GM19468 (cell line): ENCODE results near the gene PRPF40B.
"Not testable (repeated sequence)": the region's sequence is repeated elsewhere in the genome, so short reads cannot be mapped to it uniquely, and the experiment has no call there.

Experiments
- ATAC-seq: cut with Tn5 transposase; IDR thresholded peaks from one replicate; pipeline ENCODE4 v1.9.1; 2021; ENCODE audit warnings: mild to moderate bottlenecking, moderate library complexity, moderate number of reproducible peaks; ENCODE audit not compliant: unreplicated experiment; ENCODE audit errors: extremely low read depth

PRPF40B gene

DNA sequence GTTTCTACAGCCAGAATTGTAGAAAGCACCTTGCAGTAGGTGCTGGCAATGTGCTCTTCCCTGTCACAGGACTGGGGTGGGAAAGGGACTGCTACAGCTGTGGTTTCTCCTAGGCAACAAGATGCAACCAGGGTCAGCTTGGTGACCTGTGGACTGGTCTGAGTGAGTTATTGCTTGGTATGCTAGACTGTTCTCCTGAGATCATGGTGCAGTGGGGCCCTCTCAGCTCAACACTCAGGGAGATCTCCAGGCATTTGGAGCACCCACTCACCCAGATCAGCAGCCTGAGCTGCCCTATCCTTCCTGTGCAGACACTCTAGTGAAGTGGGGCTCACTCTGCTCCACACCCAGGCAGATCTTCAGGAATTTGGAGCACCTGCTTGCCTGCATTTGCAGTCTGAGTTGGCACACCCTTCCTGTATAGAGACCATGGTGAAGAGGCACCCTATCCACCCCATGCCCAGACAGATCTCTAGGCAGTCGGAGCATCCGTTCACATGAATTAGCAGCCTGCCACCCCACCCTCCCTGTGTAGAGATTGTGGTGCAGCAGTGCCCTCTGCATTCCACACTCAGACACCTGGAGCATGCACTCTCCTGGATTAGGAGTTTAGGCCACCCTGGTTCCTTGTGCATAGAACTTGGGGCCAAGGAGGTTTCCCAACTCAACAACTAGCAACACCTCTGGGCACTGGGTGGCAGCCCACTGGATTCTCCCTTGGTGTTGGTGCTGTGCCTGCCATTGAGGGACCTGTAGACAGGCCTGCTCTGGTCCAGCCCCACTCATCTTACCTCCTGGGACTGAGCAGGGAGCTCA, 14.1 kb upstream of the PRPF40B start:
- no peak for ATAC-seq

DNA sequence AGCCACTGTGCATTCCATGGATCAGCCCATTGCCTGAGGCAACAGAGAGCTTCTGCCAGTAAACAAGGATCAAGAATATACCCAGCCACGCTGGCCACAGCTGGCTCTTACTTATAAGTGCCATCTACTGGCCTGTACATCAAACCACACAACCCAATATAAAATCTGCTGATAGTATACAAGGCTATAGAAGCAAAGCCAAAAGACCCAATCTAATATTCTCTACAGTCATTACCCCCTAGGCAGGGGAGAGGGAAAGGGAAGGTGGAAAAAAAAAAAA, 13.5 kb upstream of the PRPF40B start:
- no peak for ATAC-seq

DNA sequence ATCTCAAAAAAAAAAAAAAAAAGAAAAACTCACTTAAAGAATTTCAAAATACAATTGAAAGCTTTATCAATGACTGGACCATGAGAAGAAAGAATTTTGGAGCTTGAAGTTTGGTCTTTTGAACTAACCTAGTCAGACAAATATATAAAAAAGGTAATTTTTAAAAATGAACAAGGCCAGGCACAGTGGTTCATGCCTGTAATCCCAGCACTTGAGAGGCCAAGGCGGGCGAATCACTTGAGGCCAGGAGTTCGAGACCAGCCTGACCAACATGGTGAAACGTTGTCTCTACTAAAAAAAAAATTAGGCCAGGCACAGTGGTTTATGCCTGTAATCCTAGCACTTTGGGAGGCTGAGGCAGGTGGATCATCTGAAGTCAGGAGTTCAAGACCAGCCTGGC, 12.6 kb upstream of the PRPF40B start:
- not testable (repeated sequence) for ATAC-seq

DNA sequence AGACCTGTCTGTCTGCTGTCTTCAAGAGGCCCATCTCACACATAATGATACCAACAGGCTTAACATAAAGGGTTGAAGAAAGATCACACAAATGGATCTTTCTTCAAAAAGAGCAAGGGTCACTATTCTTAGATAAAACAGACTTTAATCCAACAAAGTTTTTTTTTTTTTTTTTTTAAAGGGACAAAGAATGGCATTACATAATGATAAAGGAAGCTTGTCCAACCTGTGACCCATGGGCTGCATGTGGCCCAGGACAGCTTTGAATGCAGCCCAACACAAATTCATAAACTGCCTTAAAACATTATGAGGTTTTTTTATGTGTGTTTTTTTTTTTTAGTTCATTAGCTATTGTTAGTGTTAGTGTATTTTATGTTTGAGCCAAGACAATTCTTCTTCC, 11.2 kb upstream of the PRPF40B start:
- ATAC-seq = no peak

- ATAC-seq = no peak
Measured at GRCh38 chr12:49615725-49616124, 7.6 kb upstream of the PRPF40B start.

DNA sequence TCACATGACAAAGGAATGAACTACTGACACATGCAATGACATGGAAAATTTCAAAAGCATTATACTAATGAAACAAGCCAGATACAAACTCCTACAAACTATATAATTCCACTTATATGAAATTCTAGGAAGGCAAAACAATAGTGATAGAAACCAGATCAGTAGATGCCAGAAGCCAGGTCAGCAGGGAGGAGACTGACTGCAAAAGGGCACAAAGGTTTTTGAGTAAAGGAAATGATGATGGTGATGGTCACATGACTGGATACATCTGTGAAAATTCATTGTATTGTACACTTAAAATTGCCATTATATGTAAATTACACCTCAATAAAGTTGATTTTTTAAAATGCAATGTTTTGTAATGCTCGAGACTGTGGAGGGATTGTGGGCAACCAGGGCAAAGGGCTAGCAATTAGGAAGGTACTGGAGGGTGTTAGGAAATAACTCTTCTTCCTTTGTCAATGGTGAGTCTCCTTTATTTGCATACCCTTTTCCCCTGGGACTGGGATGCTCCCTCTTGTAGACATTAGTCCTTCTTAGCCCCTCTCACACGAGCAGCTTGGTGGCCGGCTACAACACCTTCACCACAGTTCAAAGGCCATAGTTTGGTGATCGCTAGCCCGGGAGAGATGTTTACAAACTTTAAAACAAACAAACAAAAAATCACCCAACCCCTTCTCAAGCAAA, 6.7 kb upstream of the PRPF40B start:
- ATAC-seq = no peak

GRCh38 chr12:49618576-49618975, 4.8 kb upstream of the PRPF40B start:
- no peak for ATAC-seq

DNA sequence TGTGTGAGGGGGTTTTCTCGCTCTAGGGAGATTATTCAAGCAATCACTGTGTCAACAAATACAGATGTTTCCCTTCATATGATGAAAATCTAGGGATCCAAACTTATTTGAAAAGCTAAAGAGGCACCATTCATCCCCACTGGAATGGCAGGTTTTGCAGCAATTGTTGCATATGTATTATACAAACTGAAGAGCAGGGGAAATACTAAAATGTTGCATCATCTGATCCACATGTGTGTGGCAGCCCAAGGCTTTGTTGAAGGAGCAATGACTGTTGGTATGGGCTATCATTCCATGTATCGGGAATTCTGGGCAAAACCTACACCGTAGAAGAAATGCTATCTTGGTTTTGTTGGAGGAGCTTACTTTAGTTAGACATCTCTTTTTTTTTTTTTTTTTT, 4.1 kb upstream of the PRPF40B start:
- no peak for ATAC-seq

DNA sequence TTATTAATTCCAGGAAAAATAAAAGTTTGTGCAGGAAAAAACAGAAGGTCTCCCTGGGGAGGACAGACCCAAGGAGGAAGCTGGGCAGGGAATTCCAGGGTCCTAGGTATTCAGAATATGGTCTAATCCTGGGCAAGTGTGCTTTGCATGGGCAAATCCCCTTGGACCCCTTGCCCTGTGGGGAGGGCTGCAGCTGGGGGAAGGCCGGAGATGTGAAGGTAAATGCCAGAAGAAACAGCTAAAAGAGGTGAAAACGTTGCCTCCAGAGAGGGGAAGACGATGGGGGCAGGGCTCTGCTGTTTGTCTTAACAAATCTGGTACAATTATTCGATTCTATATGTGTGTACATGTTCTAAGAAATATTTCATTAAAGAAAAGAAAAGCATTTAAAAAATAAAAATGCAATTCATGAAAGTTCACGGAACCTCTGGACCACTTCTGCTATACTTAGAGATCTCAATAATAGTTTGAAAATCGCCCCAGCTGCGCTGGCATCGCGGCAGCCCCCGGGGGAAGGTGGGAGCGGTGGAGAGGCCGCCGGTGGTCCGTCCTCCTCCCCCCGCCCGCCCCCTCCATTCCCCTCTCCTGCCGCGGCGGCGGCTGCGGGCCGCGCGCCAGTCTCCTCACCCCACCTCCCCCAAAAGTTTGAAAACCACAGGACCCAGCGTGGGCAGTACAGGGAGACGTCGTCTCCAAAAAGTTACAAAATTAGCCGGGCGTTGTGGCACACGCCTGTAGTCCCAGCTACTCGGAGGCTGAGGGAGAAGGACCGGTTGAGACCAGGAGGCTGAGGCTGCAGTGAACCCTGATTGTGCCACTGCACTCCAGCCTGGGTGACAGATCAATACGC, 1.5 kb upstream of the PRPF40B start:
- ATAC-seq = no peak

DNA sequence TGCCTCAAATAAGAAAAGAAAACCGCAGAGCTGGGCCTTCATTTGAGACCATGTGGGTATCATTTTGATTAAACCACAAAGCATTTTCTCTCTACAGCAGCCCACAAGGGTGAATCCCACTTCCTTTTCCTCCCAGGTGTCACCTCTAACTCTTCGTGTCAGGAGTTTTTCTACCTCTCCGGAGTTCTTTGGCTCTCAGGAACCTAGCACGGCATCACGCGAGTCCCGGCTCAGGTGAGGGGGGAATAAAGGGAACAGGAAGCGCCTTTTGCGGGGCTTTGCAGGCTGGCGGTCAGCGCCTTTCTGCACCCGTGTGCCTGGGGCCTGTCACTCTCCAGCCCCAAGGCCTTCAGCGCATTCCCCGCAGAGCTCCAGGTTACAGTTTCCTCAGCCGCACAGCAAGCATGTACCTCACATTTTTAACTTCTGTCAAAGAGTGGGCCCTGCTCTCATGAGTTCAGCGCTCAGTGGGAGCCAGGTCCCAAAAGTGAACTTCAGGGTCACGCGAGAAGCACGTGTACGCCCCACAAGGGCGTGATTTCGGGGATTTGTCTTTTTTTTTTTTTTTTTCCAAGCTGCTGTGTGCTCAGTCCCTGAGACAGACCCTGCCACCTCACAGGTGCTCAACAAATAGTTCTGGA, 740 bp upstream of the PRPF40B start:
- ATAC-seq = peak; percentile 14

DNA sequence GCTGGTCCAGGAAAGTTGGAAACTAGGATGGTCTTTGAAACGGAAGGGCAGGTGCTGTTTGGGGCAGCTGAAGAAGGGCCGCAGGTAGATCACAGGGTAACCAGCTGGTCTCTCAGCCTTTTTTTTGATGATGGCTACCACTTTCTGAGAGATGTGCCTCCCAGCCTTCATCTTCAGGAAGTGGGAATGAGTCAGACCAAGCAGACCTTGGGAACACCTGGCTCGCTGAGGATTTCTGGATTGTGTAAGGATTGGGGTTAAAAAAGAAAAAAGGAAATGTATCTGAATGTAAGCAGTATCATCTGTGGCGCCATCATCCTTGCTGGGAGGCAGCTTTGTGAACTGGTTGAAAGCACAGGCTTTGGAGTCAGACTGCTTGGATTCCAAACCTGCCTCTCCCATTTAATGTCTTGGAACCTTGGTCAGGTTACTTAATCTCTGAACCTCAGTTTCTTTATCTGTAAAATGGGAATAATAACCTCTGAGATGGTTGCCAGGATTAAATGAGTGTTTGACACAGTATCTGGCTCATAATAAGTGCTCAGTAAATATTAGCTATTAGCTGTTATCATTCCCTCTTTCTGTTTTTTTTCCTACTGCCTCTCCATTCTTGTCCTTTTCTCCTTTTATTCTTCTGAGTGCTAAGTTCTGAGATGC, 1.7 kb downstream of the PRPF40B start:
- ATAC-seq = no peak

GRCh38 chr12:49626169-49626835, 2.9 kb downstream of the PRPF40B start:
- ATAC-seq = no peak

DNA sequence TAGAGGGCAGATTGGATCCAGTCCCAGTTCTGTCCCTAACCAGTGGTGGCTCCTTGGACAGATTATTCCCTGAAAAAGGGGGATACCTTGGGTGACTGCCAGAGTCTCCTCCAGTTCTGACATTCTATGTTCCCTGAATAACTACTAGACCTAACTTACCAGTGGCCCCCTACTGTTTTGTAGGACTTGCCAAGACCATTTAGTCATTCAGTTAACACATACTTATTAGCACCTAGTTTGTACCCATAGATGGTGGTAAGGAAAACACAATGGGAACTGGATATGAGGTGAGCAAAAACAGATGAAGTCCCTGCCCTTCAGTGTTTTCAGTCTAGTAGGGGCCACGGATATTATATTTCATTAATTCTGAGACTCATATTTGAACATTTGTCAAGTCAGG, 3.5 kb downstream of the PRPF40B start:
- no peak for ATAC-seq

- ATAC-seq = no peak
Measured at GRCh38 chr12:49627752-49628360, 4.5 kb downstream of the PRPF40B start.

DNA sequence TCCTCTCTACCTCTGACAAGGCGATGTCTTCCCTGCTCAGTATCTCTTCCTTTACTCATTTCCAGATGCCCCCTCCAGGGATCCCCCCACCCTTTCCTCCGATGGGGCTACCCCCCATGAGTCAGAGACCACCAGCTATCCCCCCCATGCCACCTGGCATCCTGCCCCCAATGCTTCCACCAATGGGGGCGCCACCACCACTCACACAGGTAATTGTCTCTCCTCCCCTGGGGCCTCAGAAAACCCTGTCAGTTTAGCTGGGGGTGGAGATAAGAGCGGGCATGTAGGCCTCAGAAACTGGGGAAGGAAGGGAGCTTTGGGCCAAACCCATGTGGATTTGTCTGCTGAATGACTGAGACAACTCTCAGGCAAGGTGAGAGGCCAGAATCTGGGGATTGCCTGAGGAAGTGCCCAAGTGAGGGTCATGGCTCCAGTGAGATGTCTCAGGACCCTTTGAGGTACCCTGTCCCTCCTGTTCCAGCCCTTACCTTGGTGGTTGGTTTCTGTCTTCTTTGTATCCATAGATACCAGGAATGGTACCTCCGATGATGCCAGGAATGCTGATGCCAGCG, 8.1 kb downstream of the PRPF40B start:
- no peak for ATAC-seq

DNA sequence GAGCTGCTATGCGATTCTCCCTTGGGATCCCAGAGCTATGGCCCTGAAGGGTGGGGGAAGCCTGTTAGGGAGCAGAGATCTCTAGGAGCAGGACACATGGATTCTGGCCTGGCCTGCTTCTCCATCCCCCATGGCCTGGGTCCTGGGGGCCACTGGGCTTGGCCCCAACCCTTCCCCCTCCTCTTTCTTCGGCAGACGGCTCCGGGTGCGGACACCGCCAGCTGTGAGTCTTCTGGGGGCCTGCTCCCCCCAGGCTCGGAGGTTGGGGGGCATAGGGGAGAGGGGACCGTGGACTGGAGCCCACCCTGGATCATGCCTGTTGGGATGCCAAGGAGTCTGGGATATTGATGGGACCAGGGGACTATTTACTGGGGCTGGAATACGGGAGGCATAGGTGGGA, 9.0 kb downstream of the PRPF40B start:
- ATAC-seq = no peak

DNA sequence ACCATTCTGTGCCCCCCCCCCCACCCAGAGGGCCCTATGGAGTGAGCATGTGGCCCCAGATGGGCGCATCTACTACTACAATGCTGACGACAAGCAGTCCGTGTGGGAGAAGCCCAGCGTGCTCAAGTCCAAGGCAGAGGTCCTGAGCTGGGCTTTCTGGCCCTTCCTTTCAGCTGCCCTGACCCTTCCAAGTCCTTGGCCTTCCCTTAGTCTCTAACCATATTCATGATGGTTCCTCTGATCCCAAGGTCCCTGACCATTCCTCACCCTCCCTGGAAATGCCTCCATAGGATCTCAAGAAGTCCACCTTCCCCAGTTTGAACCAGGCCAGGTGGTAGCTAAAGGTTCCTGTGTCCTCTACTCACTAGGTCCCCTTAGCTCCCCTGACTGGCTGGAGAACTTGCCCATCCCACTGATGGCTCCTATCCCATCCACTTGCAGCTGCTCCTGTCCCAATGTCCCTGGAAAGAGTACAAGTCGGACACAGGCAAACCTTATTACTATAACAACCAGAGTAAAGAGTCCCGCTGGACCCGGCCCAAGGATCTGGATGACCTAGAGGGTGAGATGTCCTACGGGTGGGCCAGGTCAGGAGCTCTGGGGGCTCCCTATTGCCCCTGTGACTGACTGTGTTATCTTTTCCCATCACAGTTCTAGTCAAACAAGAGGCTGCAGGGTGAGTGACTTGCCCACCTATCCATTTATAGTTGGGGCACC, 9.8 kb downstream of the PRPF40B start:
- no peak for ATAC-seq

DNA sequence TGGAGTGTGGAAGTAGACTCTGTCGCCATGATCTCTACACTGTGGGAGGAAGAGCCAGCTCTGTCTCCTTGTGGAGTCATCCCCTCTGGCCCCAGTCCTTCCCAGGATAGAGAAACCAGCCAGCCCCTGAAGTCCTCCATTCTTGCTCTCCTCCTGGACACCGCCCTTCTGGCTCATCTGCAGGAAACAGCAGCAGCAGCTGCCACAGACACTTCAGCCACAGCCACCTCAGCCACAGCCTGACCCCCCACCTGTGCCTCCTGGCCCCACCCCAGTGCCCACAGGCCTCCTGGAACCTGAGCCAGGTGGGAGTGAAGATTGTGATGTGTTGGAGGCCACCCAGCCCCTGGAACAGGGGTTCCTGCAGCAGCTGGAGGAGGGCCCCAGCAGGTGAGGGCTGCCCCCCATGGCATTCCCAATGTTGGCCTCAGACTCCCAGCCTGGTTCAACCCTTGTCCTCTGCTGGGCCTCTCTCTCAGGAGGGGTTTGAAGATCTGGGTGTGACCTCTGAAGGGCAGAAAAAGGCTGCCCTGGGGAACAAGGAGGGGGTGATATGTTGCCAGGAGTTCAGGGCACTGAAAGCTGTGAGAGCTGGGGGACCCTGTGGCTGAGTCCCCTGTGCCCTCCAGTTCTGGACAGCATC, 10.5 kb downstream of the PRPF40B start:
- ATAC-seq = no peak
